ENCODE data around the gene GPR137B. TPM values are rescaled to one million over a fixed set of nuclear protein-coding genes. Genes with fewer than 3 reads are reported as not detected.
"Not testable (repeated sequence)": the region's sequence is repeated elsewhere in the genome, so short reads cannot be mapped to it uniquely, and the experiment has no call there.

Gene GPR137B
- total and polyA plus RNA-seq, 2 experiments from 2014 or later: 13.0 to 15.5 TPM

DNA sequence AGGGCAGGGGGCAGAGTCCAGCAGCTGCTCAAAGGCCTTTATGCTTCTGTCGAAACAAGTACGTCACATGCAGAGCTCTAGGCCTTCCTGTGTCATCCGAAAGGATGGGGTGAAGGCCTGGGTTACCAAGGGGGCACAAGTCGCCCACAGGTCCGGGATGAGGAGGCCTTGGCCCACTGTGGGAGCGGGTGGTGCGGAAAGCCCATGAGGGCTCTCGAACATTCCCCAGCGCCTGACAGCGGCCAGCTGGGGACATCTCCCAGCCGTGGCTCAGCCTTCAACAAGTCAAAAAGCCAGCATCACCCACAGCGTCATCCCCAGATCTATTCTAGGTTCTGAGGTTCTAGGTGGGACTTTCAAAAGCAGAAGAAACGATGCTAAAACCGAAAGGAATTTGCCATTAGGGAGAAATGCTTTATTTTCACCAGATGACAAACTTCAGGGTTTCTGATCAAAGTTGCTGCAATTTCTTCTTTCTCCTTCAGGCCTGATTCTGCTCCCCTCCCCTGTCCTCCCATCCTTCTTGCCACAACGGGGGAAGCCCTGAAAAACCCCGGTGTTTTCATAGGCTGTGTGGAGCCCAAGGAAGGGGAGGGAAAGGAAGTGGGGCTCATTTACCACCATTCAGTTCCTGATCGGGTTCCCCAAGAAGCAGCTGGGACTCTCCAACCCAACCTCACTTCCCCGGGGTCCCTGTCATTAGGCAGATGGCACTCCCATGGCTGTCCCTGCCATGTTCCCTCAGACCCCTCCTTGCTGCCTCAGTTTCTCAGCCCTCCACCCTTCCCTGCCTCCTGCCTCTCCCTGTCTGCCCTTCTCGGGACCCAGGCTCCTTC, 17.6 kb downstream of the GPR137B start:
- H3K27me3 ChIP-seq: no peaks in the 10 kb centered on the region
- no peak overlapping the region for H3K4me3 ChIP-seq
- H2AFZ ChIP-seq: no peak overlapping the region
- H3K27ac ChIP-seq: no peak overlapping the region
- H3K36me3 ChIP-seq (replicated peaks; ENCODE audit: insufficient read depth, low read depth): no peaks in the 10 kb centered on the region
- peaks cover 2% of the 10 kb centered on the region for H3K4me1 ChIP-seq (ENCODE audit: insufficient read depth)
- no peaks in the 10 kb centered on the region for H4K20me1 ChIP-seq (ENCODE audit: insufficient read depth, poor library complexity, severe bottlenecking)
- H3K4me2 ChIP-seq: no peak overlapping the region
- WGBS (ENCODE audit: low lambda C conversion rate, missing lambda C conversion rate): 83% methylated on average over 19 of the region's 19 CpGs
- no peaks in the 10 kb centered on the region for H3K79me2 ChIP-seq
- peak; percentile 65 for DNase-seq (ENCODE audit: low spot score)
- TF ChIP-seq EZH2phosphoT487 (IDR thresholded peaks at IDR 0.05; ENCODE audit: low read depth, severe bottlenecking, unreplicated experiment) (no peak), EZH2 (IDR thresholded peaks at IDR 0.05; ENCODE audit: borderline replicate concordance) (no peak)
- TF ChIP-seq, protein P1, sequence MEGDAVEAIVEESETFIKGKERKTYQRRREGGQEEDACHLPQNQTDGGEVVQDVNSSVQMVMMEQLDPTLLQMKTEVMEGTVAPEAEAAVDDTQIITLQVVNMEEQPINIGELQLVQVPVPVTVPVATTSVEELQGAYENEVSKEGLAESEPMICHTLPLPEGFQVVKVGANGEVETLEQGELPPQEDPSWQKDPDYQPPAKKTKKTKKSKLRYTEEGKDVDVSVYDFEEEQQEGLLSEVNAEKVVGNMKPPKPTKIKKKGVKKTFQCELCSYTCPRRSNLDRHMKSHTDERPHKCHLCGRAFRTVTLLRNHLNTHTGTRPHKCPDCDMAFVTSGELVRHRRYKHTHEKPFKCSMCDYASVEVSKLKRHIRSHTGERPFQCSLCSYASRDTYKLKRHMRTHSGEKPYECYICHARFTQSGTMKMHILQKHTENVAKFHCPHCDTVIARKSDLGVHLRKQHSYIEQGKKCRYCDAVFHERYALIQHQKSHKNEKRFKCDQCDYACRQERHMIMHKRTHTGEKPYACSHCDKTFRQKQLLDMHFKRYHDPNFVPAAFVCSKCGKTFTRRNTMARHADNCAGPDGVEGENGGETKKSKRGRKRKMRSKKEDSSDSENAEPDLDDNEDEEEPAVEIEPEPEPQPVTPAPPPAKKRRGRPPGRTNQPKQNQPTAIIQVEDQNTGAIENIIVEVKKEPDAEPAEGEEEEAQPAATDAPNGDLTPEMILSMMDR (IDR thresholded peaks at IDR 0.05; ENCODE audit: poor library complexity): no peak
- no peaks in the 10 kb centered on the region for H3K9me2 ChIP-seq (replicated peaks; ENCODE audit: insufficient read depth)
- H3K9me3 ChIP-seq (ENCODE audit: low read depth): peaks cover 6% of the 10 kb centered on the region

DNA sequence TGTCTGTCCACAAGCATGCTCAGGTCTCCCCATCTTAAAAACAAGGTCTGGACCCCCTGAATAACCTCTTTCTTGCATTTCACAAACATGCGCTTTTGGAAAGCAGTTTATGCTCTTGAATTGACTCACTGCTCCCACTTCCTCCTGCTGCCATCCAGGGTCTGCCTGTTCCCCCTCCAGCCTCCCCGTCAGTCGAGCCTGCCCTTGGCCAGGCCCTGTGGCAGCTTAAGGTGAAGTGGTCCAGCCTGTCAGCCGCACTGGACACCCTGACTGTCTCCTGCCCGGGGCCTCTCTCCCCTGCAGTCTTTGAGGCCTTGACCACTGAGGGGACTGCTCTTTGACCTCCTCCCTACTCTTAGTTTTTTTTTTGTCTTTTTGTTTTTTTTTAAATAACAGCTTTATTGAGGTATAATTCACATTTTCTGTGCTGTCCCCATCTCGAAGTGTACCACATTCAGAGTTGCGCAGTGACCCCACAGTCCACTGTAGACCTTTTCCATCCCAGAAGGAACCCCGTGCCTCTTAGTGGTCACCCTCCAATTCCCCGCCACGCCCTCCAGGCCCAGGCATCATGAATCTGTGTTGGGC, 18.3 kb downstream of the GPR137B start:
- Histone ChIP-seq H2AFZ (no peak overlapping the region), H3K4me3 (no peak overlapping the region), H3K9me2 (replicated peaks; ENCODE audit: insufficient read depth) (no peaks in the 10 kb centered on the region), H3K79me2 (no peaks in the 10 kb centered on the region), H3K9me3 (ENCODE audit: low read depth) (peaks cover 6% of the 10 kb centered on the region), H3K27me3 (no peaks in the 10 kb centered on the region), H3K36me3 (replicated peaks; ENCODE audit: insufficient read depth, low read depth) (no peaks in the 10 kb centered on the region), H3K4me1 (ENCODE audit: insufficient read depth) (peaks cover 2% of the 10 kb centered on the region), H3K4me2 (no peak overlapping the region), H3K27ac (no peak overlapping the region), H4K20me1 (ENCODE audit: insufficient read depth, poor library complexity, severe bottlenecking) (no peaks in the 10 kb centered on the region)
- DNase-seq (ENCODE audit: low spot score): no peak
- 95% methylated on average over 10 of the region's 10 CpGs for WGBS (ENCODE audit: low lambda C conversion rate, missing lambda C conversion rate)
- TF ChIP-seq, protein P1 (IDR thresholded peaks at IDR 0.05; ENCODE audit: poor library complexity): no peak
- TF ChIP-seq EZH2 (IDR thresholded peaks at IDR 0.05; ENCODE audit: borderline replicate concordance) (no peak), EZH2phosphoT487 (IDR thresholded peaks at IDR 0.05; ENCODE audit: low read depth, severe bottlenecking, unreplicated experiment) (no peak)

DNA sequence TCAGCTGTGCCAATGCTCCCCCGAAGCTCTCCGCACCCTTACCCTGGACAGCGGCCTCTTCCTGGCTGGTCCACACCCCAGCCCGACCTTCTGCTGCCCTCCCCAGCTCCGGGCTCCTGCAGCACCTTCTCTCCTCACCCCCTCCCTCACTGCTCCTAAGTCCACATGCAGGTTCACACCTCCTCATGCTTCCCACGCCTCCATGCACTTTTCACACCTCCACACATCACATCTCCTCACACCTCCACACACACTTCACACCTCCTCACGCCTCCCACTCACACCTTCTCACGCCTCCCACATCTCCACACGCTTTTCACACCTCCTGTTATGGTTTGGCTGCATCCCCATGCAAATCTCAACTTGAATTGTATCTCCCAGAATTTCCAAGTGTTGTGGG, 18.9 kb downstream of the GPR137B start:
- Histone ChIP-seq H3K9me3 (ENCODE audit: low read depth) (peaks cover 6% of the 10 kb centered on the region), H3K9me2 (replicated peaks; ENCODE audit: insufficient read depth) (no peaks in the 10 kb centered on the region), H3K27me3 (no peaks in the 10 kb centered on the region), H4K20me1 (ENCODE audit: insufficient read depth, poor library complexity, severe bottlenecking) (no peaks in the 10 kb centered on the region), H3K27ac (no peak overlapping the region), H3K4me3 (no peak overlapping the region), H3K79me2 (no peaks in the 10 kb centered on the region), H3K4me1 (ENCODE audit: insufficient read depth) (peaks cover 2% of the 10 kb centered on the region), H2AFZ (no peak overlapping the region), H3K36me3 (replicated peaks; ENCODE audit: insufficient read depth, low read depth) (no peaks in the 10 kb centered on the region), H3K4me2 (no peak overlapping the region)
- WGBS (ENCODE audit: low lambda C conversion rate, missing lambda C conversion rate): 88% methylated on average over 6 of the region's 9 CpGs
- DNase-seq (ENCODE audit: low spot score): no peak
- TF ChIP-seq EZH2 (IDR thresholded peaks at IDR 0.05; ENCODE audit: borderline replicate concordance) (no peak), EZH2phosphoT487 (IDR thresholded peaks at IDR 0.05; ENCODE audit: low read depth, severe bottlenecking, unreplicated experiment) (no peak)
- TF ChIP-seq, protein P1 (IDR thresholded peaks at IDR 0.05; ENCODE audit: poor library complexity): no peak

DNA sequence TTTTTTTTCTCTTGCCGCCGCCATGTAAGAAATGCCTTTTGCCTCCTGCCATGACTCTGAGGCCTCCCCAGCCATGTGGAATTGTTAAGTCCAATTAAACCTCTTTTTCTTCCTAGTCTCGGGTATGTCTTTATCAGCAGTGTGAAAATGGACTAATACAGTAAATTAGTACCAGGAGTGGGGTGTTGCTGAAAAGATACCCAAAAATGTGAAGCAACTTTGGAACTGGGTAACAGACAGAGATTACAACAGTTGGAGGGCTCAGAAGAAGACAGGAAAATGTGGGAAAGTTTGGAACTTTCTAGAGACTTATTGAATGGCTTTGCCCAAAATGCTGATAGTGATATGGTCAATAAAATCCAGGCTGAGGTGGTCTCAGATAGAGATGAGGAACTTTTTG, 19.4 kb downstream of the GPR137B start:
- H4K20me1 ChIP-seq (ENCODE audit: insufficient read depth, poor library complexity, severe bottlenecking); H3K9me3 ChIP-seq (ENCODE audit: low read depth); H3K36me3 ChIP-seq (replicated peaks; ENCODE audit: insufficient read depth, low read depth); H3K4me3 ChIP-seq; H3K27me3 ChIP-seq; H3K4me2 ChIP-seq; DNase-seq (ENCODE audit: low spot score); H3K4me1 ChIP-seq (ENCODE audit: insufficient read depth); H3K27ac ChIP-seq; H2AFZ ChIP-seq; H3K9me2 ChIP-seq (replicated peaks; ENCODE audit: insufficient read depth); H3K79me2 ChIP-seq: not testable (repeated sequence)
- WGBS (ENCODE audit: low lambda C conversion rate, missing lambda C conversion rate): 94% methylated on average over 3 of the region's 3 CpGs

Measured in hepatocyte (in vitro differentiated cells).